ENCODE results near the gene MGA. TPM values are rescaled to one million over a fixed set of nuclear protein-coding genes. Genes with fewer than 3 reads are reported as not detected.

Gene MGA
- total RNA-seq, 1 donor from 2014 or later, result 29.6 TPM

- Histone ChIP-seq H3K27ac (replicated peaks) (no peak overlapping the region), H3K36me3 (no peaks in the 10 kb centered on the region), H3K4me1 (peaks cover 44% of the 10 kb centered on the region), H3K9me3 (replicated peaks) (no peaks in the 10 kb centered on the region), H3K27me3 (ENCODE audit: low read depth) (no peaks in the 10 kb centered on the region), H3K4me3 (no peak overlapping the region)
- TF ChIP-seq, protein P1, sequence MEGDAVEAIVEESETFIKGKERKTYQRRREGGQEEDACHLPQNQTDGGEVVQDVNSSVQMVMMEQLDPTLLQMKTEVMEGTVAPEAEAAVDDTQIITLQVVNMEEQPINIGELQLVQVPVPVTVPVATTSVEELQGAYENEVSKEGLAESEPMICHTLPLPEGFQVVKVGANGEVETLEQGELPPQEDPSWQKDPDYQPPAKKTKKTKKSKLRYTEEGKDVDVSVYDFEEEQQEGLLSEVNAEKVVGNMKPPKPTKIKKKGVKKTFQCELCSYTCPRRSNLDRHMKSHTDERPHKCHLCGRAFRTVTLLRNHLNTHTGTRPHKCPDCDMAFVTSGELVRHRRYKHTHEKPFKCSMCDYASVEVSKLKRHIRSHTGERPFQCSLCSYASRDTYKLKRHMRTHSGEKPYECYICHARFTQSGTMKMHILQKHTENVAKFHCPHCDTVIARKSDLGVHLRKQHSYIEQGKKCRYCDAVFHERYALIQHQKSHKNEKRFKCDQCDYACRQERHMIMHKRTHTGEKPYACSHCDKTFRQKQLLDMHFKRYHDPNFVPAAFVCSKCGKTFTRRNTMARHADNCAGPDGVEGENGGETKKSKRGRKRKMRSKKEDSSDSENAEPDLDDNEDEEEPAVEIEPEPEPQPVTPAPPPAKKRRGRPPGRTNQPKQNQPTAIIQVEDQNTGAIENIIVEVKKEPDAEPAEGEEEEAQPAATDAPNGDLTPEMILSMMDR (IDR thresholded peaks at IDR 0.05; ENCODE audit: borderline replicate concordance), result no peak
- intact Hi-C loops (cut with micrococcal nuclease), result no loop called here
- DNase-seq, result no peak
Measured at GRCh38 chr15:41658689-41659088, 1.5 kb upstream of the MGA start.

GRCh38 chr15:41659190-41659589 lies 1.0 kb upstream of the MGA start:
- Histone ChIP-seq H3K4me3 (no peak overlapping the region), H3K27me3 (ENCODE audit: low read depth) (no peaks in the 10 kb centered on the region), H3K9me3 (replicated peaks) (no peaks in the 10 kb centered on the region), H3K4me1 (peaks cover 44% of the 10 kb centered on the region), H3K36me3 (no peaks in the 10 kb centered on the region), H3K27ac (replicated peaks) (no peak overlapping the region)
- TF ChIP-seq, protein P1 (IDR thresholded peaks at IDR 0.05; ENCODE audit: borderline replicate concordance), result no peak
- intact Hi-C loops (cut with micrococcal nuclease), result no loop called here
- no peak for DNase-seq

- Histone ChIP-seq H3K27ac (replicated peaks) (peak overlapping the region; percentile 88), H3K36me3 (no peaks in the 10 kb centered on the region), H3K4me3 (peak overlapping the region; percentile 73), H3K27me3 (ENCODE audit: low read depth) (no peaks in the 10 kb centered on the region), H3K9me3 (replicated peaks) (no peaks in the 10 kb centered on the region), H3K4me1 (peaks cover 51% of the 10 kb centered on the region)
- intact Hi-C loops (cut with micrococcal nuclease), result no loop called here
- TF ChIP-seq, protein P1 (IDR thresholded peaks at IDR 0.05; ENCODE audit: borderline replicate concordance), result no peak
- DNase-seq, result peak; percentile 17
Measured at GRCh38 chr15:41659855-41660234, 360 bp upstream of the MGA start.

DNA sequence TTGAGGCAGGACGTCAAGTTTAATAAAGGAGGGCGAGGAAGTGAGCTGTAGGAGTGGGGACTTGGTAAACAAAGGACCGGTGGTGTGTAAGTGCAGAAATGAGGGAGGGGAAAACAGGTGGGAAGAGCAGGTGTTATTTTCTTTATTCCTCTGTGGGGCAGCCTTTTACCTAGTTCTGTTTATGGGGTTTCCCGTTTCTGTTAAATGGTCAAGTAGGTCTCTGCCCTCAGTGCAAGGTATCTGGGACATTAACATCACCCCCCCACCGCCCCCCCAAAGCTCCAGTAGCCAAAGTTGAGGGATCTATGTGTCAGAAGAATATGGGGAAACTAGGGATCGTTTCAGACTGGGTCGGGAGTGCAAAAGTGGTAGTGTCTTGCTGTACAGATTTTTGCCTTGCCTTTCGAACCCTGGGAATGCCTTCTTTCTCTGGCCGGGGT lies 893 bp downstream of the MGA start:
- H3K4me1 ChIP-seq, result peaks cover 59% of the 10 kb centered on the region
- TF ChIP-seq, protein P1 (IDR thresholded peaks at IDR 0.05; ENCODE audit: borderline replicate concordance), result no peak
- H3K4me3 ChIP-seq, result peak overlapping the region; percentile 73
- H3K9me3 ChIP-seq (replicated peaks), result no peaks in the 10 kb centered on the region
- no peak for DNase-seq
- intact Hi-C loops (cut with micrococcal nuclease), result no loop called here
- H3K27me3 ChIP-seq (ENCODE audit: low read depth), result no peaks in the 10 kb centered on the region
- peak overlapping the region; percentile 88 for H3K27ac ChIP-seq (replicated peaks)
- no peaks in the 10 kb centered on the region for H3K36me3 ChIP-seq

- no peaks in the 10 kb centered on the region for H3K27me3 ChIP-seq (ENCODE audit: low read depth)
- H3K4me3 ChIP-seq, result peak overlapping the region; percentile 73
- no peaks in the 10 kb centered on the region for H3K9me3 ChIP-seq (replicated peaks)
- H3K4me1 ChIP-seq, result peaks cover 59% of the 10 kb centered on the region
- intact Hi-C loops (cut with micrococcal nuclease), result no loop called here
- TF ChIP-seq, protein P1 (IDR thresholded peaks at IDR 0.05; ENCODE audit: borderline replicate concordance), result no peak
- peak overlapping the region; percentile 88 for H3K27ac ChIP-seq (replicated peaks)
- no peaks in the 10 kb centered on the region for H3K36me3 ChIP-seq
- peak; percentile 67 for DNase-seq
Measured at GRCh38 chr15:41661518-41662225, 1.5 kb downstream of the MGA start.
